Keratinocyte (primary cell): ENCODE measurements around the gene FOXK2. TPM values are rescaled to one million over a fixed set of nuclear protein-coding genes. Genes with fewer than 3 reads are reported as not detected.

ENCODE experiments used
- DNase-seq: peaks from one replicate; pipeline ENCODE4 v3.0.0-alpha.2; 2011; ENCODE audit warnings: low read depth, missing footprints, low spot score
- FAIRE-seq: peaks from 2 replicates; lab custom pipeline; 2011; peaks lifted over from hg19 to GRCh38; lab: Jason Lieb, UNC
- H2AFZ ChIP-seq: 2 replicates; pipeline ENCODE4 v1.6.0; 2012; ENCODE audit warnings: low read length, control low read depth, inconsistent platforms; ENCODE audit not compliant: control insufficient read depth
- H3K27ac ChIP-seq: 2 replicates; pipeline ENCODE4 v1.5.1; 2011; ENCODE audit warnings: low read length; ENCODE audit not compliant: control insufficient read depth, insufficient read depth
- H3K27me3 ChIP-seq: 3 replicates; pipeline ENCODE4 v1.6.0; 2011; ENCODE audit warnings: low read length; ENCODE audit not compliant: control insufficient read depth, insufficient read depth; ENCODE audit errors: extremely low read depth
- H3K36me3 ChIP-seq, 2 experiments: 2 replicates in 1 of 2; 3 replicates in 1 of 2; pipeline ENCODE4 v1.5.1; 2011; ENCODE audit warnings: low read length in 2 of 2, mild to moderate bottlenecking in 1 of 2; ENCODE audit not compliant: control insufficient read depth in 2 of 2, insufficient read depth in 2 of 2; ENCODE audit errors: extremely low read depth in 1 of 2
- H3K4me1 ChIP-seq: 3 replicates; pipeline ENCODE4 v1.5.1; 2011; ENCODE audit warnings: low read length; ENCODE audit not compliant: control insufficient read depth, insufficient read depth; ENCODE audit errors: extremely low read depth
- H3K4me2 ChIP-seq: 3 replicates; pipeline ENCODE4 v1.6.0; 2011; ENCODE audit warnings: low read depth, low read length; ENCODE audit not compliant: control insufficient read depth, insufficient read depth; ENCODE audit errors: extremely low read depth
- H3K4me3 ChIP-seq, 3 experiments: fragments of 200-600 bp in 1 of 3; sonication (generic) in 1 of 3; 2 replicates in 2 of 3; 3 replicates in 1 of 3; pipeline ENCODE4 v1.5.1; 2011 to 2016; ENCODE audit warnings: low read length in 3 of 3, mild to moderate bottlenecking in 3 of 3, control low read depth in 2 of 3, inconsistent platforms in 1 of 3, low read depth in 1 of 3, mixed read lengths in 1 of 3, mixed run types in 1 of 3, moderate library complexity in 1 of 3; ENCODE audit not compliant: control insufficient read depth in 2 of 3, insufficient read depth in 2 of 3; ENCODE audit errors: extremely low read depth in 1 of 3
- H3K79me2 ChIP-seq: 2 replicates; pipeline ENCODE4 v1.6.0; 2012; ENCODE audit warnings: low read length; ENCODE audit not compliant: control insufficient read depth, insufficient read depth
- H3K9ac ChIP-seq: 3 replicates; pipeline ENCODE4 v1.6.0; 2011; ENCODE audit warnings: low read length; ENCODE audit not compliant: control insufficient read depth, insufficient read depth; ENCODE audit errors: extremely low read depth
- H3K9me1 ChIP-seq: 3 replicates; pipeline ENCODE4 v1.6.0; 2011; ENCODE audit warnings: low read length; ENCODE audit not compliant: control insufficient read depth, insufficient read depth; ENCODE audit errors: extremely low read depth
- H3K9me3 ChIP-seq: 2 replicates; pipeline ENCODE4 v1.5.1; 2012; ENCODE audit warnings: low read depth, low read length; ENCODE audit not compliant: control insufficient read depth
- H4K20me1 ChIP-seq: 3 replicates; pipeline ENCODE4 v1.6.0; 2011; ENCODE audit warnings: low read length; ENCODE audit not compliant: control insufficient read depth, insufficient read depth; ENCODE audit errors: extremely low read depth
- EZH2 ChIP-seq: IDR thresholded peaks from one replicate; pipeline ENCODE4 v1.6.1; 2012; ENCODE audit warnings: inconsistent platforms, mild to moderate bottlenecking, low read length, moderate library complexity
- dilution Hi-C: fragments of 300-500 bp; cut with MboI; formaldehyde crosslinking; loops from one replicate; pipeline ENCODE4 v1.7.0; 2020; ENCODE audit warnings: low sequenced_read_pairs; ENCODE audit not compliant: extremely low pct_ligation_motif_present
- polyA plus RNA-seq, 5 experiments: library from polyadenylated mRNA; depleted of rRNA in 3 of 5; stranded (reverse) in 3 of 5; stranded (forward) in 1 of 5; unstranded in 1 of 5; fragments of >200 nt; gene quantifications; 1 replicate in 1 of 5; 2 replicates in 3 of 5; 3 replicates in 1 of 5; pipeline versions ENCODE4 v1.2.1 to v1.2.3, GENCODE V29; 2011 to 2012; ENCODE audit warnings: missing spikeins in 2 of 5, low read depth in 1 of 5, low replicate concordance in 1 of 5
- TF ChIP-seq, protein P1 (sequence below), 3 experiments: IDR thresholded peaks in 1 of 3; conservative IDR thresholded peaks in 1 of 3; optimal IDR thresholded peaks in 1 of 3; 2 replicates in 2 of 3; 3 replicates in 1 of 3; pipeline versions ENCODE3 to v1.5.1; 2011; ENCODE audit warnings: low read length in 3 of 3, mild to moderate bottlenecking in 3 of 3, moderate library complexity in 2 of 3, control low read depth in 1 of 3, inconsistent platforms in 1 of 3; ENCODE audit not compliant: insufficient read depth in 2 of 3; ENCODE audit errors: extremely low read depth in 1 of 3

FOXK2 gene
- polyA plus RNA-seq, 1 donor (not counting 4 experiments of a cell fraction or from before 2014, with no cell fraction given): 43.9 TPM

DNA sequence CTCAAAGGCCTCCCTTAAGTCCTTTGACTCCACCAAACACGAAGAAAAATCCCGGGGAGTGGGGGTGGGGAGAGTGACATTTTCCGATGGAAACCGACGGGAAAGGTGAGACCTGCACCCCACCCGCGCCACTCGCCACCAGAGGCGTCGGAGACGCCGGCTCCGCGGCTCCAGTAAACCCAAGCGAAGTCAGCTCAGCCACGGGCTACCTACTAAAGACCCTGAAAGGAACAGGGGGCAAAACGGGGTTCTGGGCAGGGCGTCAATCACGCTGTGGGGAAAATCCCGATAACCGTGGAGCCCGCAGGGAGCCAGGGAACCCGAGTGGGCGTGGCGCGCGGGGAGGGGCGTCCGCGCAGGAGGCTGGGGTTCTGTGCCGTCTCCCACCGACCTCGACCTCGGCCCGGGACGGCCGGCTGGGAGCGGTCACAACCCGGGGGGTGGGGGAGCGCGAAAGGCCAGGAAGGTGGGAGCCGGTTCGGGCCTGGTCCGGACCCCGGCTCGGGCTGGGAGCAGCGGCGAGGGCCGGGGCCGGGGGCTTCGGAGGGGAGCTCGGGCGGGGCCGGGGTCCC lies 128.1 kb downstream of the FOXK2 start:
- Histone ChIP-seq H3K9me1 (no peaks in the 10 kb centered on the region), H3K9ac (peak overlapping the region; percentile 93), H3K4me3 (peak overlapping the region; percentile 91 to 98 (median 94)), H3K79me2 (peaks cover 53% of the 10 kb centered on the region), H3K27ac (peak overlapping the region; percentile 86), H3K36me3 (peaks cover 11 to 18% of the 10 kb centered on the region in 2 experiments), H2AFZ (no peak overlapping the region), H3K4me2 (peak overlapping the region; percentile 75), H3K4me1 (peaks cover 10% of the 10 kb centered on the region), H3K9me3 (no peaks in the 10 kb centered on the region), H3K27me3 (no peaks in the 10 kb centered on the region), H4K20me1 (peaks cover 17% of the 10 kb centered on the region)
- no peak for FAIRE-seq
- no peak for TF ChIP-seq EZH2
- TF ChIP-seq, protein P1, sequence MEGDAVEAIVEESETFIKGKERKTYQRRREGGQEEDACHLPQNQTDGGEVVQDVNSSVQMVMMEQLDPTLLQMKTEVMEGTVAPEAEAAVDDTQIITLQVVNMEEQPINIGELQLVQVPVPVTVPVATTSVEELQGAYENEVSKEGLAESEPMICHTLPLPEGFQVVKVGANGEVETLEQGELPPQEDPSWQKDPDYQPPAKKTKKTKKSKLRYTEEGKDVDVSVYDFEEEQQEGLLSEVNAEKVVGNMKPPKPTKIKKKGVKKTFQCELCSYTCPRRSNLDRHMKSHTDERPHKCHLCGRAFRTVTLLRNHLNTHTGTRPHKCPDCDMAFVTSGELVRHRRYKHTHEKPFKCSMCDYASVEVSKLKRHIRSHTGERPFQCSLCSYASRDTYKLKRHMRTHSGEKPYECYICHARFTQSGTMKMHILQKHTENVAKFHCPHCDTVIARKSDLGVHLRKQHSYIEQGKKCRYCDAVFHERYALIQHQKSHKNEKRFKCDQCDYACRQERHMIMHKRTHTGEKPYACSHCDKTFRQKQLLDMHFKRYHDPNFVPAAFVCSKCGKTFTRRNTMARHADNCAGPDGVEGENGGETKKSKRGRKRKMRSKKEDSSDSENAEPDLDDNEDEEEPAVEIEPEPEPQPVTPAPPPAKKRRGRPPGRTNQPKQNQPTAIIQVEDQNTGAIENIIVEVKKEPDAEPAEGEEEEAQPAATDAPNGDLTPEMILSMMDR (optimal IDR thresholded peaks at IDR 0.05 in 1 of 3, IDR thresholded peaks at IDR 0.05 in 1 of 3, conservative IDR thresholded peaks at IDR 0.05 in 1 of 3; ENCODE audit: extremely low read depth in 1 of 3, insufficient read depth in 2 of 3, low read length in 3 of 3): peak in 2 of 3 experiments; percentile 14 to 16
- DNase-seq: no peak
- dilution Hi-C loops: no loop called here

DNA sequence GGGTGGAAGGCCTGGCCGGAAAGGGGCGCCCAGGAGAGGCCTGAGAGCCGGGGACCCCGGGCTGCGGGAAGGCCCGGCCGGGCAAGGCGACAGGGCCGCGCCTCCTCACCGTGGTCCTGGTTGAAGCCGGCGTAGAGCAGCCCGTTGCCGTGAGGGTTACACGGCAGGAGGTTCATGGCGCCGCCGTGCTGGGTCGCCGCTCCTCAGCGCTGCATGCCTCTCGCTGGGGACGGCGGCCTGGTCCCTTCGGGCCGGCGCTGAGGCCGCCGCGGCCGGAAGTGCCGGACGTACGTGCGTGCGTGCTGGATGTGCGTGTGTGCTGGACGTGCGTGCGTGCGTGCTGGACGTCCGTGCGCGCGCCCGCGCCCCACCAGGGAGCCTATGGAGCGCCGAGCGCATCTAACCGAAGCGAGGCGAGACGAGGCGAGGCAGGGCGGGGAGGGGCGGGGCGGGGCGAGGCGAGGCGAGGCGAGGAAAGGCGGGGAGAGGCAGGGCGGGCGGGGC lies 128.7 kb downstream of the FOXK2 start, which contains the start of gene WDR45B:
WDR45B (minus strand) TSS at position 280 of the 504 bp plus-strand sequence; CDS start at position 176, 104 bp downstream.
- Histone ChIP-seq H3K36me3 (peaks cover 10 to 15% of the 10 kb centered on the region in 2 experiments), H3K4me2 (peak within 1 kb of the TSS; percentile 75), H3K9ac (peak within 1 kb of the TSS; percentile 93), H4K20me1 (peaks cover 17% of the 10 kb centered on the region), H3K27ac (peak within 1 kb of the TSS; percentile 86), H3K27me3 (no peaks in the 10 kb centered on the region), H3K4me3 (peak within 1 kb of the TSS; percentile 91 to 98 (median 94)), H2AFZ (peak within 1 kb of the TSS; percentile 76), H3K4me1 (peaks cover 10% of the 10 kb centered on the region), H3K9me1 (no peaks in the 10 kb centered on the region), H3K79me2 (peaks cover 50% of the 10 kb centered on the region), H3K9me3 (no peaks in the 10 kb centered on the region)
- DNase-seq: peak; percentile 77
- dilution Hi-C loops: no loop called here
- no peak for TF ChIP-seq EZH2
- FAIRE-seq: no peak
